NCI-H2081 (cell line): ENCODE data around the gene HLA-DMB.
"Not testable (repeated sequence)": the region's sequence is repeated elsewhere in the genome, so short reads cannot be mapped to it uniquely, and the experiment has no call there.

Experiments used
- DNase-seq, 2 experiments: peaks; one replicate each; lab custom pipeline; 2025; lab: John Stamatoyannopoulos, UW

The HLA-DMB gene

DNA sequence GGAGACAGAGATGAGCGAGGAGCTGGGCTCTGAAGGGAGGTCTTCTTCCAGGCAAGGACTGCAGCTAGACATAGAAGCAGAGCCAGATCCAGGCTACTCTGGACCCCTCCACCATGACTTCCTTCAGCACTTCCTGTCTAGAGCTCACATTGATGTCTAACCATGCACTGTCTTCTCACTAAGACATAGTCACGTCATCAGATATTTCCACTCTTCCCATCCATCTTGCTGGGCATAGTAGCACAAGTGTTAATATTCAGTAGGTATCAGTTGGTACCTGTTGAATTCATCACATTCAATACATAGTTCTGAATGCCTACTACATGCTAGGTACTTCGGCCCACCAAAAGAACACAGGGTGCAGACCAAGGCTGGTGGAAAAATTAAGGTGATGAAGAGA is 9.2 kb upstream of the HLA-DMB start:
- no peak for DNase-seq

DNA sequence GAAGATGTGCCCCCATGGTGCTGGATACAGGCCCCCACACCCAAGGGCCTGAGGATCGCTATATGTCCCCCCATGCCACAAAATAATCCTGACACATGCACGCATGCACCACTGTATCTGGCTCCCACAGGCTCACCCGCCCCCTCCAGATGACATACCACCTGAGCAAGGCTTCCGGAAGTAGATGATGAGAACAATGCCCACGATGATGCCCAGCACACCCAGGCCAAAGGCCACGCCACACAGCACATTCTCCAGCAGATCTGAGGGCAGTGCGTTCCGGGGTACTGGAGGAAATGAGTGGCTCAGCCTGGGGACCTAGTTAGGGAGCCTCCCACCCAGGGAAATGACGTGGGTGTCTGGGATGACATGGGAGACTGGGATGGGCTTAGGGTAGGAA is 8.3 kb upstream of the HLA-DMB start:
- no peak for DNase-seq

DNA sequence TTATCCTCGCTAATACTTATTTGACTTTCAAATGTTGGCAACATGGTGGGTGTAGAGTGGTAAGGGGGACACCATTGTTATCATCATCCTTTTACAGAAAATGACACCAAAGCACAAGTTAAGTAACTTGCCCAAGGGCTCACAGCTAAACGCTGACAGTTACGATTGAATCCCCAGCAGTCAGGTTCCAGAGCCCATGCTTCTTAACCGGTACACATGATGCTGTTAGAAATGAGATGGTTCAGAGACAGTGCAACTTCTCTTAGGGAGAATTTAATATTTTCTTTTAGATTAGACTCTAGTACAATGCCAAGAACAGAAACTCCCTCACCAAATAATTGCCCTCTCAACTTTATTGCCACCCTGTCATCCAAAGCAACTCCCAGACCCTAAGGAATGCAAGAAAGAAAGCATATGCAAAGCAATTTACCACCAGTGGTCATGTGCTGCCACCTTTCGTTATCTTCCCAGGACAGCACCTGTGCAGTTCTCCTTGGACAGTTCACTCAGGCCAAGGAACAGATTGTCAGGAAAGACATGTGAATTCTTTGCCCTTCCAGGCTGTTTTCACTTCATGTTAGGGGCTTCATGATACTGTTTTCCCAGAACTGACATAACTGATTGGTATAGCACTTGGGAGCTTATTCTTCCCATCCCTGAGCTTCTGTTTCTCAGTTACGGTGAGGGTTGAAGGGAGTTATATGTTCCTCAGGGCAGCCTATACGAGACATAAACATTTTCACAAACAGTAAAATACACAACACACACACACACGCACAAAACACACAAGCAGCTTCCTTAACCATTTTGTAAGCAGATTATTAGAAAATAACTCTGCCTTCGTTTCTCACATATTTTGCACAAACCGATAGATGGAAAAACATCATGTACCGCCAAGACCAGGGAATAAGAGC is 7.0 kb upstream of the HLA-DMB start:
- peak in 1 of 2 experiments; percentile 6 for DNase-seq

DNA sequence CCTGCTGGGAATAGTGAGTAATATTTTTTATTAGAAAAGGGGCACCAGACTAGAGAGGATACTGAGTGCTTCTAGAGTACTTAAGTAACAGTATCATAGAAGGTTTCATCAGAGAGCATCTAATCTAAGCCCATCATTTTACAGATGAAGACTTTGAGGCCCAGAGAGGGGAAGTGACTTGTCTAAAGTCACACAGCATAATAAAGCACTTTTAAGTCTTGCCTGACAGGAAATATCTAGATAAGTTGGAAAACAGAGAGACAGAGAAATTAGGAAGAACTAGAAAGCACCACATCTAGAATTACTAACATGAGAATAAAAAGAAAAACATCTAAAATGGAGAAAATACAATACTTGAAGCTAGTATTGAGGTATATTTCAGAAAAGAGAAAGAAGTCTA is 6.1 kb upstream of the HLA-DMB start:
- DNase-seq: no peak

DNA sequence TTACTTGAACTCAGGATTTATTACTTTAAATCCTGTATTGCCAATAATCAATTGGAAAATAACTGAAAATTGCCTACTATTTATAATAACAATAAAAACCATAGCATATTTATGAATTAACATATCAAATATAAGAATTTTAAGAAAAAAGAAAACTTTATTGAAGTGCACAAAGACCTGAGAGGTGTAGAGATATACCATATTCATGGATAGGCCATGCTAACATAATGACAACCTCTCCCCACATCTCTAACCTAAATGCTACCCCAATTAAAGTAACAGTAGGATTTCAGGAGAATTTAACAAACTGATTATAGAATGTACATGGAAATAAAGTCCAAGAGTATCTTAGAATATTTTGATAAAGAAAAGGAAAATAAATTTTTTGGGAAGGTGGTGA is 5.1 kb upstream of the HLA-DMB start:
- DNase-seq: no peak

DNA sequence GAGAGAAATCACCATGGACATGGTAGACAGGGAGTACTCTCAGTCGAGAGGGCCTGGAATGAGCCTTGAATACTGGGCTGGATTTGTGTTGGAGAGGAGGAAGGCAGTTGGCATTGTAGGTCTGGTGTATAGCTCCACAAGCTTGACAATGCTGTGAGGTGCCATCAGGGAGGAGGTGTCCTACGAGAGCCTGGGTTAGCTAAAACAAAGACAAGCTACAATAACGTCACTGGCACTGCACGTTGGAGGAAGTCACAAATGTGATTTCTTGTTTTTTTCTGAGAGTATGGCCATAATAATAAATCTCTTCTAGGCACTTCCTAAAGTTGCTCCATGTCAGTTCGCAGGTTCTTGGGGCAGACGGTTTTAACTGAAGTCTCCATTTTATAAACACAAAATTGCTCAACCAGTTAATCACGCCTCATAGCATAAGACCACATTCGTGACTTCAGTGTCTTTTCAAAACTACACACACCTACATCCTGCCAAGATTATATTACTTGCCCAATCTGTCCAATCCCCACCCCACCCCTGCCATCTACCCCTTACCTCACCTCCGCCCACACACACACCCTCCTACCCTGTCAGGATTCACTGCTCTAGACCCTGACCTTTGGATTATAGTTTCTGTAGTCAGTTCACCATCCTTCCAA is 4.4 kb upstream of the HLA-DMB start:
- no peak for DNase-seq

DNA sequence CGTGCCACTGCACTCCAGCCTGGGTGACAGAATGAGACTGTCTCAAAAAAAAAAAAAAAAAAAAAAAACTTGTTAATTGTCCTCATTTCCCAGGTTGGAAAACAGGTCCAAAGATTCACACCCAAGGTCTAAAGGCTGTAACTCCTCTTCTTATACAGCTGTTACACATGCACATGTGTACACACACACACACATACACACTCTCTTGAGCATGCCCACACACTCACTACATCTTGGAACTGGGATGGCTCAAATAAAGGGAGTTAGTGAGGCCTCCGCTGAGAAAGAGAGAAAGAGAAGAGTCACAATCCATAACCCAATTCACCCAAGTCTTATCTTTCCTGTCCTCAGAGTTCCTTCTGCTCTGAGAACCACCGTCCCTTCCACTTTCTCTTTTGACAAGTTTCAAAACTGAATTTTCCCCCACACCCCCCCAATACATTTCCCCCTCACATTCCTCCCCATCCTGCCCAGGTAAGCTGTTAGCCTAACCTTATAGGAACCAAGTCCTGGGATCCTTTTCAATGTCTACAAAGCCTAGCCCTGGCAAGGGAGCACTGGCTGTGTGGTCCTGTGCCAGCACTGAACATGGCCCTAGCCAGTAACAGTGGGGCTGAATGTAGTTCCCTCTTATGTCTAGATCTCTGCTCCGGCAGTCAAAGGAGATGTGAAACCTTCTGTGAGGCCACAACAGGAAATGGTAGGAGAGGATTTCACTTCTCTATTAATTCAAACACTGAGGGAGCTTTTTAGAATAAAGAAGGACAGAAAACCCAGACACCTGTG is 3.2 kb upstream of the HLA-DMB start:
- DNase-seq: no peak

DNA sequence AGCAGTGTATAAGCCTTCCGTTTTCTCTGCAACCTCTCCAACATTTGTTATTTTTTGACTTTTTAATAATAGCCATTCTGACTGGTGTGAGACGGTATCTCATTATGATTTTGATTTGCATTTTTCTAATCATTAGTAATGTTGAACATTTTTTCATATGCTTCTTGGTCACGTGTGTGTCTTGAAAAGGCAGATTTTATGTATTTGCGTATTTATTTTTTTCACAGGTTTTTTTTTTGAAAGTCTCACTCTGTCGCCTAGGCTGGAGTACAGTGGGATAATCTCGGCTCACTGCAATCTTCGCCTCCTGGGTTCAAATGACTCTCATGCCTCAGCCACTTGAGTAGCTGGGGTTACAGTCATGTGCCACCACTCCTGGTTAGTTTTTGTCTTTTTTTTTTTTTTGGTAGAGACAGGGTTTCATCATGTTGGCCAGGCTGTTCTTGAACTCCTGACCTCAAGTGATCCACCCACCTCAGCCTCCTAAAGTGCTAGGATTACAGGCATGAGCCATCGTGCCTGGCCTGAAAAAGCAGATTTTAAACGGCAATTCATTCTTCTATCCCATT is 1.8 kb upstream of the HLA-DMB start:
- DNase-seq: not testable (repeated sequence)

DNA sequence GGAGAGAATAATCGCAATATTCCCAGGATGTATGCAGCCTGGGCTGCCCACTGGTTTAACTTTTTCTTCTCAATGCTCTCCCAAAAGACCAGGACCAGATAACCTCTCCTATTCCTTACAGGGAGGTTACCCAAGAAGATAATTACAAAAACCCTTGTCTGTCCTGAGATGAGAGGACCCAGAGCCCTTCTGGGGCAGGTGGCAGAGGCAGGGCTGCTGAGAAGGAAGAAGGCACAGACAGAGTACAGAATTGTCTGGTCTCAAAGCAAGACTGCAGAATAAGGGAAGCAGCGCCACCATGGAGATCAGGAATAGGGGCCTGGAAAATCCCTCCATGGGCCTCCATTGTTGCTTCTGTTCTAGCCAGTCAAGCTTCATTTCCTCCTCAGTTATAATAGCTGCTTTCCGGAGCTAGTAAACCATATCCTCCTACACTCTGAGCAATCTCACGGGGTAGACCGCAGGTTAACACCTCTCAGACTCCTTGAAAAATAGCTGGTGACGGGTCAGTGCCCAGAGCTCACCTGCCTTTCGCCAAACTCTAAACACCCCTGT is 463 bp upstream of the HLA-DMB start:
- no peak for DNase-seq

DNA sequence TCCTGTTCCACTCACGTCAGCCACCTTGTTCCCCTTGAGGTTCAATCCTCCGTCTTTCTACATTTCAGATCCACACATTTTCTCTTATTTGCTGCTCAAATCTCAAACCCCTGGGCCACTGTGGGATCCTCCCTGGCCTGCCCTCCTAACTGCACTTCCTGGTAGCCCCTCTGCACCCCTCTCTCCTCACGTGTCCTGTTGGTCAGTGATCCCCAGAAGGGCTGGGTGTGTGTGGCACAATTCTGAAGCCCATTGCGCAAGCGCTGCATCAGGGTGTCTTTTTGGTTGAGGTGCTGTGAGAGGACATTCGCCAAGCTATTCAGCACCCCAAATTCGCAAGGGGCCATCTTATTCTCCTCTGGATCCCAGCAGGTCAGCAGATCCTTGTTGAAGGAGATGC is 2.3 kb downstream of the HLA-DMB start:
- no peak for DNase-seq

DNA sequence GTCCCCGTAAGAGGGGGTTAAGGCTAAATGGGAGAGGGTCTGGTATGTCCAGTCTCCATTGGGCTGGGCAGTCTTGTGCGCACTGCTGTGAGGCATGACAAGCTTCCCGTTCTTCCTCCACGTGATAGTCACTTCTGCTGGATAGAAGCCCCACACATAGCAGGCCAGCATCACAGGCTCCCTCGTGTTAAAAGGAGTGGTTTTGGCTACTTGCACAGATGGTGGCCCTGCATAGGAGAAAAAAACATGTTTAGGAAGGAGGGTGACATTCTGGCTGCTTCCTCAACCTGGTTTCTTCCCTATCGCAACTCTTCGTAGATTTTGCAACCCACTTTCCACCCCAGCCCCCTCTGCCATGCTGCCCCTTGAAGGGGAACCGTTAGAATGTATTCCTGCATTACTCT is 3.6 kb downstream of the HLA-DMB start:
- DNase-seq: no peak

DNA sequence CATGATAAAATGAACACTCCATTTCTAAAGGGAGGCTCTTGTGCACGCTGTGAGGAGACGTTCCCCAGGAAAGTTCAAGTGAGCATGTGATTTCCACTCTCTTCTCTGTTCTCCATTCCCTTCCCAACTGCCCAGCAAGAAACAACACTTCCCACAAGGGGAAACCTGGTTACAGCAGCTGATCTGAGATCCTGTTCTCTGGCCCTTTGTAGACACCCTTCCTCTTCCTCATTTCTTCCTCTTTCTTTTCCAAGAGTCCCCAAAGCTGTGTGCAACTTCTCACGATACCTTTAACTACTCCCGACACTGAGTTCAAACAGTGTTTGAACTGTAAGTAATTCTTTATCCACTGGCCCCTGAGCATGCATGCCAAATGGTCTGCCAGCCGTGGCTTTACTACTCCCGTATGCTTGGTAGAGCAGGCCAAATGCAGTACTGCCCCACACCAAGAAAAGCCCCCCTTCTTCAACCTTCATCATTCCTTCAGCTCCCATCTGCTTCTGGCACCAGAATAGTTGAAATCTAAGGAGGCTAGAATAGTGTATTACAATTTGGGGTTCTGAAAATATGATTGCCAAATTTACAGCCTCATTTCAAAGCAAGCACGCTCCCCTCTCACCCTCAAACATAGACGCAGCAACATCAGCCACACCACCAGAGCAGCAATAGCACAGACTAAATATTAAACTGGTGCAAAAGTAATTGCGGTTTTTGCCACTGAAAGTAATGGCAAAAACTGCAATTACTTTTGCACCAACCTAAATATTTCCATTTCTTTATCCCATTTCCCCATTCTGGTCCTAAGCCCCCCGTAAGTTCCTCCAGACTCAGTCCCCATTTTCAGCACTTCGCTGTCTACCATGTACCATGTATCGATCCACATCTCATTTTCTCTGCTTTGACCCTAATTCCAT is 4.3 kb downstream of the HLA-DMB start:
- no peak for DNase-seq

DNA sequence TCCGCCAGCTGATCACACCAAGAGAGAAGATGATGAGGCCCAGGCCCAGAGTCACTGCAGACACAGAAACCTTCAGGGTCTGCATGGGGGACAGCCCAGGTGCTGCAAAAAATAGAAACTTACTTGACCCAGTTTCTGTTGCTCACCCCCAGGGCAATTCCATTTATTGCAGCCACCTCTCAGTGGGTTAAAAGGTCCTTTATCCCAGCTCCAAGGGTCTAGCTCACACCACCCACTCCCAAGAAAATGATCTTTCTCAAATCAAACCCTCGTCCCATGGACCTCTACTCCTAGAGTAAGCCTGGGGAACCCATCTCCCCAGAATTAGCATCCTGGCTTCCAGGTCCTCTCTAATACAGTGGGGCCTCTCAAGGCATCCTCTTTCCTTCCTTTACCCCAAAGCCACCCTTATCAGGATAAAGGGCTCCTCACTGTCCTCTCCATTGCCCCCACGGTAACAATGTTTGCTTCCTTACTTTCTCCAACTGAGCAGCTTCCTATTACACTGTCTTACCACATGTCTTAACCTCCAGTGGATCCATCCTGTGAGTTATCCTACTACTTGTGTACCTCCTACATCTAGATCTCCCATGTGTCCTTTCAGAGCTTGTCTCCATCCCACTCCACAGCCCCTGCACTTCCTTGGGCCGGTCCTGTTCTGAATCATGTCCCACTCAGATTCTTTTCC is 5.1 kb downstream of the HLA-DMB start:
- DNase-seq: no peak

DNA sequence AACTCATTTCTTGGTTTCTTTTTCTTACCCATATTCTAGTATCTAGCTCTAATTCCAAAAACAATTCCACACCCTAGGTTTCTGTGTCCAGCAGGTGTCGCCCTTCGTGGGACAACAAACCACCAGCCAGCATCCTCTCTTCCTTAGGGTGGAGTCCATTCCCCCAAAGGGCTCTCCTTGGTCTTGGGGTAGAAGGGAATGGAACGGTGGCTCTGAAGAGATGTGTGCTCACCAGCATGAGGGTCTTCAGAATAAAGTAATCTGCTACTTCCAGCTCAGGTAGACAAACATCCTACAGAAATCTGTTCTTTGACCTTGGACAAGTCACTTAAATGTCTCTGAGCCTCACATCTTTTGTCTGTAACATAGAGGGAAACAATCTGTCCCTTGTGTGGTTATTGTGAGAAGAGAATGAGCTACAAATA is 7.2 kb downstream of the HLA-DMB start:
- DNase-seq: peak; percentile 43 to 63

DNA sequence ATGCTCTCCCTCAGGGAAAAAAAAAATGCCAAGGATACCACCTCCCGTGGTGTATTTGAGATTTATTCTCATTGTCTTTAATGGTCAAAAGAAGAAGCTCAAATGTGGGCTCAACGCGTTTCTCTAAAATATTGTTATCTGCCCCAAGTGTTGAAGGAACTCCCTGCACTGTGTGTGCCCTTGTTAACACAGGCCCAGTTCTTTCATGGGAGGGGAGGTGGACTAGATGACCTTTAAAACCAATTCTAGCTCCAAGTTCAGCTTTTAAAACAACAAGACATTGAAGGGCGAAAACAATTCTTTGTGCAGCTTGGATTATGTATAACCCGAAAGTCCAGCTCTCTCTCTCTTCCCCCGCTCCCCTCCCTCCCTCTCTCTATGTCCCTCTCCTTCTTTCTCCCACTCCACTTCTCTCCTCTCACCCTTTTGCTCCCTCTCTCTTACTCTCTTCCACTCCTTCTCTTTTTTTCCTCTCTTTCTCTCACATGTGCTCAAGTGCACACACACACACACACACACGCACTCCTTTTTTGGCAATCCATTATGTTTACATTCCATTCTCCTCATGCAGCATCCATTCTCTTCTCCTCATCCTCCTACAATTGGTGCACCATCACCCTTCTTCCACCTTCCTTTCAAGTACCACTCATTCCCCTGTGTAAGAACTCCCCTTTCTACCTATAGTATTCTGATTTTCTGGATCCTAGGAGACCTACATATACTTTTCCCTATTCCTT is 8.5 kb downstream of the HLA-DMB start:
- DNase-seq: no peak

DNA sequence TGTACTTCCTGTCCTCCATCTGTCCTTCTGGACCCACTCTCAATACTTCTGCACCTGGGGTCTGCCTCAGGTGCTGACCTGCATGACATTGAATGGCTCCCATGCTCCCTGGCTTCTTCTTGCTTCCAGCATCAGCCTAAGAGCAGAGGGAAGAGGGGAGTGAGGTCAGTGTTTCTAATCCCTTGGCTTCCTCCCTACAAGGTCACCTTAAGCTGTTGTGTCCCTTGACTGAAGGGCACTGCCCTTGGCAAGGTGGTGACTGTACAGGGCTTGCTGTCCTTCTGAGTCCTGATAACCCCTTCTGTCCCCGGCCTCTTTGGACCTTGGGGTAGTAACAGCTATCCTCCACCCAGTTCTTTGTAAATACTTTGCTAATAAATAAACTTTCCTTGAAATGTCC is 9.6 kb downstream of the HLA-DMB start:
- DNase-seq: no peak

DNA sequence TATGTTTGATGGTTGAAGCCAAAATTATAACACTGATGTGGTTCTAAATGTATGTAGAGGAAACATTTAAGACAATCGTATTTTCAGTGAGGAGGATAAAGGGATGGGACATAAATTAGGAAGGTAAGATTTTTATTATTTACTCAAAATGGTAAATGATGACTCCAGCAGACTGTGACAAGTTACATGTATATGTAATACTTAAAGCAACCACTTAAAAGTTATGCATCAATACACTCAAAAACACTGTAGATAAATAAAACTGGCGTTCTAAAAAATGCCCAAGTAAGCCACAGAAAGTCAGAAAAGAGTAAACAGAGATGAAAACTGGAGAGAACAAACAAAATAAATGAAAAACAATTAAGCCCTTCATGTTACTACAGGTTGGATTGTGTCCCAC is 18.7 kb downstream of the HLA-DMB start:
- DNase-seq: no peak

DNA sequence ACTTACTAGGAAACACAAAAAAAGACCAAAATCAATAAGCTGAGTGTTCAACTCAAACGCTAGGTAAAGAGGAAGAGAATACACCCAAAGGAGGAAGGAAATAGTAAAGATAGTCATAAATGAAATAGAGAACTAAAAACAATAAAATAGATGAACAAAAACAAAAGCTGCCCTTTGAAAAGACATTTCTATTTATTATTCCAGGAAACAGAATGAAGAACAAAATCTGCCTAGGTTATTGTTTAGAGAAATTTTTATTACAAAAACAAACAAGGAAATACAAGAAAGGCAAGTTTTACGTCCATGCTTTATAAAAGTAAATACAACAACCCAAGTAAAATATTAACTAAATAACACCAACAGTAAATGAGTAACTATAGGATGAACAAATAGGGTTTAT is 20.1 kb downstream of the HLA-DMB start:
- DNase-seq: no peak

DNA sequence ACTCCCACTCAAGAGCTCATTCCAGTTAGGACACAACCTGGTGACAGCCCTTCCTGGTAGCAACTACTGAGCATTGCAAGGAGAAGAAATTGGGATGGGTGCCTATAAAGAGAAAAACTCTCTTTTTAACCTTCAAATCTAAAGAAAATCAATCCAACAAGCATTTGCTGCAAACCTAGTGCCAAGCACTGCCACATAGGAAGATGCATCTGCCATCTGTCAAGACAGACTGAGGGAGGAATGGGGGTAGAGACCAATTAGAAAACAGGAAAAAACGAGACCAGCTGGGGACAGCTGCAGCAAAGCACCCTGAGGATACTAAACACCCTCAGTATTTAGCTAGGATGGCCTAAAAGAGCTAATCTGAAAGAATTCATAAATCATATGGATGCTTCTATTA is 27.9 kb downstream of the HLA-DMB start:
- no peak for DNase-seq

DNA sequence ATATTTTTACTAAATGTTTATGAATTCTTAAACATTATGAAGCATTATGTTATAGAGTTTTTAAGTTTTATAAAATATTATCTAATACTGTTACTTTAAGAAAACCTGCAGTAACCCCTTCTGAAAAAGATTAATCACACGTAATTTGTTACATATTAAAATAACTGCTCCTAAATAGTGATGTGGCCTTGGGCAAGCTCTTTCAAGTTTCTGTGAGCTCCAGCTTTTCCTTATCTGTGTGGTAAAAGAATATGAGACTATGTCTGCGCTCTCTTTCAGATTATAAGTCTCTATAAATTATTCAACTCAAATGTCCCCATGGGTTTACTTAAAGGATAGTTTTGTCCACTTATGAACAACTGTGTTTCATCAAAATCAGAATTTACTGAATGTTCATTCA is 31.9 kb downstream of the HLA-DMB start:
- DNase-seq: no peak
